GM19239 (cell line): ENCODE measurements around the gene HHIPL1.

Experiments used
- DNase-seq: peaks from one replicate; pipeline ENCODE4 v3.0.0; 2011; ENCODE audit warnings: low spot score; ENCODE audit not compliant: insufficient read length
- FAIRE-seq: peaks from 2 replicates; lab custom pipeline; 2011; peaks lifted over from hg19 to GRCh38; lab: Jason Lieb, UNC

HHIPL1 gene

DNA sequence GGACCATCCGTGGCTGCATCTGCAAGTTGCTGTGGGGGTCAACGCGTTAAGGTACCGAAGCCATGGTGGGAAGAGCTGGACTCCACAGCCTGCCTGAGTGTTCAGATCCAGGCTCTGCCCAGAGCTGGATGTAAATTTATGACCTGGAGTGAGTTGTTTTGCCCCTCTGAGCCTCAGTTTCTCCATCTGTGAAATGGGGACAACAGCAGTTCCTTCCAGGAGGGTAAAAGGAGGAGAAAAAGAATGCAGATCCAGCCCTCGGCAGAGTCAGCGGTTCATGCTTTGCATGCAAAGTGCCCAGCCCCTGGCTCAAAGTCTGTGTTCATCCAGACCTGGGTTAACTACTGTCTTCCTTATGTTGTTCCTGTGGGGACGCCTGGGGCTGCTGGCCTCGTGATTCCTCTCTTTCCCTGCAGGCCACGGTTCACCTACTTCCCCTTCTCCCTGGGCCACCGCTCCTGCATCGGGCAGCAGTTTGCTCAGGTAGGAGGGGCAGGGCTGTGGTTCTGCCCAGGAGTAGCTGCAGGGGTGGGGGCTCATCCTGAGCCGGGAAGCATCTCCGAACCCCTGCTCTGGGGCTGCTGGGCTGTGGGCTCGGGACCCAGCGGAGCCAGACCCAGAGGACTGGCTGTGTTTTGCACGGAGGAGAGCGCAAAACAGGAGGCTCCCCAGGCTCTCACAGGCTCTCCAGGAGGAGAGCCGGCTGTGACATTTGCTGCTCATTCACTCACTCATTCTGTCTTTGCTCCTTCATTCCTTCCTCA lies 81.0 kb downstream of the HHIPL1 start:
- FAIRE-seq (no peak), DNase-seq (no peak)

DNA sequence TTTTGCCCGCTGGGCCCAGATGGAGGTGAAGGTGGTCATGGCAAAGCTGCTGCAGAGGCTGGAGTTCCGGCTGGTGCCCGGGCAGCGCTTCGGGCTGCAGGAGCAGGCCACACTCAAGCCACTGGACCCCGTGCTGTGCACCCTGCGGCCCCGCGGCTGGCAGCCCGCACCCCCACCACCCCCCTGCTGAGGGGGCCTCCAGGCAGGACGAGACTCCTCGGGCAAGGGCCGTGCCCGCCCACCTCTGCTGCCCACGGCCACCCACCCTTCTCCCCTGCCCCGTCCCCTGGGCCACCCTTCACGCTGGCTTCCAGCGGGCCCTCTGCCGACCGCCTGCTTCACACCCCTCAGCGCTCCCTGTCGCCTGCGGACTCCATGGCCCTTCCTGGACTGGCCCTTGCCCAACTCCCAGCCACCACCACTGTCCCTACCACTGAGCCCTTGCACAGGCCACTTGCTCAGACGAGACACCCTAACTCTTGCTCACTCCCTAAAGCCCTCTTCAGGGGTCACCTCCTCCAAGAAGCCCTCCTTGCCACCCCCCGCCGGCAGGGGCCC lies 81.7 kb downstream of the HHIPL1 start:
- DNase-seq (no peak), FAIRE-seq (no peak)

- DNase-seq (no peak), FAIRE-seq (no peak)
Measured at GRCh38 chr14:99727096-99727870, 82.4 kb downstream of the HHIPL1 start.

DNA sequence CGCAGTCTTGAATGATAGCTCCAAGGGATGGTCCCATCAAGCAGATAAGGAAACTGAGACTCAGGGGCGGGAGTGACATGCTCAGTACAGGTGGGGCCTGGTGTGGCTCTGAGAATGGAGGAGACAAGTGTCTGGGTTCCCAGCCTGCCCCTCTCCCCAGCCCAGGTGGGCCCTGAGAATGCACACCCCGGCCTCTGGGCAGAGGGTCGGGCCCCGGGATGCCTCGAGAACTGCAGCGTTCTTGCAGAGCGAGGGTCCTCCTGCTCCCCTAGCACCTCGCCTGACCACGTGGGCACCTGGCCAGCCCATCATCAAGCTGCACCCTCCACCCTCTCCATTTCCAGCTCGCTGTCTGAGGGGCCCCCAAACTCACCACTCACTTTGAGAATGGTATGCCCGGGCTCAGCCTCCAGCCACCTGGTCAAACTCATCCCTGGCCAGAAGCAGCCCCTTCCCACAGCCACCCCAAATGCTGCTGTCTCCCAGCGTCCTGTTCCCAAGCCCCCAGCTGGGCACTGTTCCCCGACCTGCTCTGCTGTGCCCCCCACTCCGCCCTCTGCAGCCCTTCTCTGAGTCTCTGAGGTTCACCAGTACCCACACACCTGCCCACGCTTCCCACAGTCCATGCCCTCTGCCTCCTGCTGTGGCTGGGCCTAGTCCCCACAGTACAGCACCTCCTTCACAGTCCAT lies 83.4 kb downstream of the HHIPL1 start:
- no peak for FAIRE-seq
- DNase-seq, result no peak

GRCh38 chr14:99728981-99729451 lies 84.1 kb downstream of the HHIPL1 start:
- DNase-seq, result no peak
- FAIRE-seq, result no peak
